Progenitor cell of endocrine pancreas (in vitro differentiated cells): Measurements from ENCODE around the gene VAMP1. TPM values are rescaled to one million over a fixed set of nuclear protein-coding genes. Genes with fewer than 3 reads are reported as not detected.
A peak's percentile ranks its signal among the peaks of the same experiment; 100 is the strongest.

Experiments
- DNase-seq: peaks from one replicate; pipeline ENCODE4 v3.0.0; 2021; ENCODE audit warnings: low spot score; ENCODE audit not compliant: unreplicated experiment
- H3K27ac Mint-ChIP-seq: 2 replicates; pipeline ENCODE4 v1.8.0; 2021; ENCODE audit warnings: mild to moderate bottlenecking, moderate library complexity, mixed read lengths
- H3K27me3 Mint-ChIP-seq: 2 replicates; pipeline ENCODE4 v1.8.0; 2021; ENCODE audit warnings: mixed read lengths
- H3K36me3 Mint-ChIP-seq: 2 replicates; pipeline ENCODE4 v1.8.0; 2022; ENCODE audit warnings: mixed read lengths; ENCODE audit not compliant: insufficient read depth
- H3K4me1 Mint-ChIP-seq: 2 replicates; pipeline ENCODE4 v1.8.0; 2021; ENCODE audit warnings: low read depth, mixed read lengths
- H3K4me3 Mint-ChIP-seq: 2 replicates; pipeline ENCODE4 v1.8.0; 2021; ENCODE audit warnings: low read depth, mild to moderate bottlenecking, moderate library complexity, mixed read lengths
- H3K9me3 Mint-ChIP-seq: 2 replicates; pipeline ENCODE4 v1.8.0; 2021; ENCODE audit warnings: low read depth, mixed read lengths
- total RNA-seq: library from RNA; stranded (reverse); gene quantifications from 2 replicates; pipeline ENCODE4 v1.2.1, GENCODE V29; 2021
- TF ChIP-seq, protein P1 (sequence below): fragments of 200-600 bp; sonication (generic); IDR thresholded peaks from one replicate; pipeline ENCODE4 v1.5.0; 2021; ENCODE audit warnings: antibody characterized with exemption, mild to moderate bottlenecking; ENCODE audit not compliant: unreplicated experiment

VAMP1 gene
- total RNA-seq, 1 donor from 2014 or later = 3.6 TPM

DNA sequence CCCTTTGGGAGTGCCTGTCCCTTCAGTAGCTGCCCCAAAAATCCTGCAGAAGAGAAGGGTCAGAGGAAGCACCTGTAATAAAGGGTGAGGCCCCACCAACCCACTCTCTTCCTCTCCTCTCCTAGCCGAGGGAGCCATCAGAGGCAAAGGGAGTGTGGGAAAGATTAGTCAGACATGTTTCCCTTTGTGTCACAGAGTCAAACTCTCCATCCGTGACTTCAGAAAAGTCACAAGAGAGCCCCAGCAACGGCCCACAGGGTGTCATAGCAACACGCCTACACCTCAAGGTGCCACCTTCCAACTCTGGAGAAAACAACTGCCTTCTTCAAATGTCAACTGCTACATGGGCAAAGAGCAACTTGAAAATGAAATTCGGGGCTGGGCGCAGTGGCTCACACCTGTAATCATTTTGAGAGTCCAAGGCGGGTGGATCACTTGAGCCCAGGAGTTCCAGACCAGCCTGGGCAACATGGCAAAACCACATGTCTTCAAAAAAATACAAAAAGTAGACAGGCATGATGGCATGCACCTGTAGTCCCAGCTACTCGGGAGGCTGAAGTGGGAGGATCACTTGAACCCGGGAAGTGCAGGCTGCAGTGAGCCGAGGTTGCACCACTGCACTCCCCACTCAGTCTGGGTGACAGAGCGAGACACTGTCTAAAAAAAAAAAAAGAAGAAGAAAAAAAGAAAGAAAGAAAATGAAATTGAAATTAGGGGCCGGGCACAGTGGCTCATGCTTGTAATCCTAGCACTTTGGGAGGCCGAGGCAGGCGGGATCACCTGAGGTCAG lies 43.4 kb downstream of the VAMP1 start:
- Mint-ChIP-seq H3K4me3 (no peak overlapping the region), H3K4me1 (peaks cover 2% of the 10 kb centered on the region), H3K9me3 (no peaks in the 10 kb centered on the region), H3K27me3 (peaks cover 27% of the 10 kb centered on the region), H3K27ac (no peak overlapping the region), H3K36me3 (no peaks in the 10 kb centered on the region)
- no peak for DNase-seq
- TF ChIP-seq, protein P1, sequence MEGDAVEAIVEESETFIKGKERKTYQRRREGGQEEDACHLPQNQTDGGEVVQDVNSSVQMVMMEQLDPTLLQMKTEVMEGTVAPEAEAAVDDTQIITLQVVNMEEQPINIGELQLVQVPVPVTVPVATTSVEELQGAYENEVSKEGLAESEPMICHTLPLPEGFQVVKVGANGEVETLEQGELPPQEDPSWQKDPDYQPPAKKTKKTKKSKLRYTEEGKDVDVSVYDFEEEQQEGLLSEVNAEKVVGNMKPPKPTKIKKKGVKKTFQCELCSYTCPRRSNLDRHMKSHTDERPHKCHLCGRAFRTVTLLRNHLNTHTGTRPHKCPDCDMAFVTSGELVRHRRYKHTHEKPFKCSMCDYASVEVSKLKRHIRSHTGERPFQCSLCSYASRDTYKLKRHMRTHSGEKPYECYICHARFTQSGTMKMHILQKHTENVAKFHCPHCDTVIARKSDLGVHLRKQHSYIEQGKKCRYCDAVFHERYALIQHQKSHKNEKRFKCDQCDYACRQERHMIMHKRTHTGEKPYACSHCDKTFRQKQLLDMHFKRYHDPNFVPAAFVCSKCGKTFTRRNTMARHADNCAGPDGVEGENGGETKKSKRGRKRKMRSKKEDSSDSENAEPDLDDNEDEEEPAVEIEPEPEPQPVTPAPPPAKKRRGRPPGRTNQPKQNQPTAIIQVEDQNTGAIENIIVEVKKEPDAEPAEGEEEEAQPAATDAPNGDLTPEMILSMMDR = no peak

DNA sequence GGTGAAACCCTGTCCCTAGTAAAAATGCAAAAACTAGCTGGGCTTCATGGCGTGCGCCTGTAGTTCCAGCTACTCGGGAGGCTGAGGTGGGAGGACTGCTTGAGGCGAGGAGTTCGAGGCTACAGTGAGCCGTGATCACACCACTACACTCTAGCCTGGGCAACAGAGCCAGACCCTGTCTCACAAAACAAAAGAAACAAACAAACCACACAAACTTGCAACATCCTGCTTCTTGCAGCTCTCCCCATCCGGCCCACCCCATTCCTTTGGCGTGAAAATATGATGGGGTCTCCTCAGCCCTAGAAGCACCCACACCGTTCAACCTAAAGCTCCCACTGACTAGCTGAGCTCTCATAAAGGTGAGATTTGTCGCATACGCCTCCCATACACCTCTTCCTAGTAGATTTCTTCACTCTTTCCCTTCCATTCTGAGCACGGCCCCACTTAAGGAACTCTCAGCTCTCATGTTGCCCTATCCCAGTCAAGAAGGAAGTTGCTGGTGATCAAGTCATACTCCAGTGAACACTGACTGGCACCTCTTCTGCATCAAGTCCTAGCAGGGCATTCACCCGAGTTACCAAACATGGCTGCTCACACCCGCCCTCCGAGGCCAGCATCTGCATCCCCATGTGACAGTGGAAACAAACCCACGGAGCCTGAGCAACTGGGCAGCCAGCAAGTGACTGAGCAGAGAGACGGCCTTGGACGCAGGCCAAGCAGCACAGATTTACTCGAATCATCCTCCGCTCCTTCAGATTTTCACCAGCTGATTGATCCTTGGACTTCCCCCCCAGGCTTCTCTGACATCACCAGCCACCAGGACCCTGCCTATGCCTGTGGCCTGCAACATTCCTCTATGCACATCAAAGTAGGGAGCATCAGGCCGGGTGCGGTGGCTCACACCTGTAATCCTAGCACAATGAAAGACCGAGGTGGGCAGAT lies 44.6 kb downstream of the VAMP1 start:
- TF ChIP-seq, protein P1 = no peak
- Mint-ChIP-seq H3K27ac (no peak overlapping the region), H3K4me1 (peaks cover 2% of the 10 kb centered on the region), H3K9me3 (no peaks in the 10 kb centered on the region), H3K27me3 (peaks cover 20% of the 10 kb centered on the region), H3K4me3 (no peak overlapping the region), H3K36me3 (no peaks in the 10 kb centered on the region)
- no peak for DNase-seq

DNA sequence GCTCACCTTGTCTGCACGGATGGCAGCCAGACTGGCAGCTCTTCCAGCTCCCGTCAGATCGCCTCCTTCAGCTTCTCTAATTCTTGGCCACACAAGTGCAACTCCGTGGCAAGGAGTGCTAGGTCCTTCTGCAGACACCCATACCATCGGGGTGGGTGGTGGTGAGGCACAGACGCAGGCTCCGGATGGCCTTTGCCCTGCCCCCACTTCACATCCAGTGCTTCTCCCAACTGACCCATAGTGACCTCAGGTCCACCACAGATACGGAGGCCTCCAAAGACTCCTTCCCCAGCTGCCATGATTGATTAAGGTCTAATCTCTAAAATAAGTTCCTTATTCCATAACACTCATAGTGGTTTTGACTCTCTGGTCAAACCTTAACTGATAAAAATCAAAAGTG lies 45.6 kb downstream of the VAMP1 start:
- no peak overlapping the region for H3K4me3 Mint-ChIP-seq
- H3K27me3 Mint-ChIP-seq = peaks cover 12% of the 10 kb centered on the region
- H3K4me1 Mint-ChIP-seq = peaks cover 3% of the 10 kb centered on the region
- H3K27ac Mint-ChIP-seq = no peak overlapping the region
- TF ChIP-seq, protein P1 = no peak
- H3K9me3 Mint-ChIP-seq = no peaks in the 10 kb centered on the region
- no peak for DNase-seq
- H3K36me3 Mint-ChIP-seq = no peaks in the 10 kb centered on the region

DNA sequence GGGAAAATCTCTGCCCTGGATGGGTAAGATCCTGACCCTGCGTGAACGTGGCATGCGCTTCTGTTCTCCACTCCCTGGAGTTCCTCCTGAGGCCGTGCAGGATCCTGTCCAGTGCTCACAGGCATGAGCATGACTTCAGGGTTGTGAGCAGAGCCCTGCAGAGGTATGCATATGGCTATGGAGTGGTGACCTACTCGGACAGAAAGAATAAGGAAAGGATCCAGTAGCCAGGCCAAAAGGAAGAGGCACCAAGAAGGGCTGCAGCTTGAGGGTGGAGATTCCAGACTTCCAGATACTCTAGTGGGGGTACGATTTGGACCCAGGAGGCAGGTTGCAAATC lies 46.5 kb downstream of the VAMP1 start:
- H3K4me1 Mint-ChIP-seq = peaks cover 5% of the 10 kb centered on the region
- DNase-seq = no peak
- H3K4me3 Mint-ChIP-seq = no peak overlapping the region
- no peak overlapping the region for H3K27ac Mint-ChIP-seq
- TF ChIP-seq, protein P1 = no peak
- no peaks in the 10 kb centered on the region for H3K36me3 Mint-ChIP-seq
- H3K9me3 Mint-ChIP-seq = no peaks in the 10 kb centered on the region
- H3K27me3 Mint-ChIP-seq = peaks cover 12% of the 10 kb centered on the region

DNA sequence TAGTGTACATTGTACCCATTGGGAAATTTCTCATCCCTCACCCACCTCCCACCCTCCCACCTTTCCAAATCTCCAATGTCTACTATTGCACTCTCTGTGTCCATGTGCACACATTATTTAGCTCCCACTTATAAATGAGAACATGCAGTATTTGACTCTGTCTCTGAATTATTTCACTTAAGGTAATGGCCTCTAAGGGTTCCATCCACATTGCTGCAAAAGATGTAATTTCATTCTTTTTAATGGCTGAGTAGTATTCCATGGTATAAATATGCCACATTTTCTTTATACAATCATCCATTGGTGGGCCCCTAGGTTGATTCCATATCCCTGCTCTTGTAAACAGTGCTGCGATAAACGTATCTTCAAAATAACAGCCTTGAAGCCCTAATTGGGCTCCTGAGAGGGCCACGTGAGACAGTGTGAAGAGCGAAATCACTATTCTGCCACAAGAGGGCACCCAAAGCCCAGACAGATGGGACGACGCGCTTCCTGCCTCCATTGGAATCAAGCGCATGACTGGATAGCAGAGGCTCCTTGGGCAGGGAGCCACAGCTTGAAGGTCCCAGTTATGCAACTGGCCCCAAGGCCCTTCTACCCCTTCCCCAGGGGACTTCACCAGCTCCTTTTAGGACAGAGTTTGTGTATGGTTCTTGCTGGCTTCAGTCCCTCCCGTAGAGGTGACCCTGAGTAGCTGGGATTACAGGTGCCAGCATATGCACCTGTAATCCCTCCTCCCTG lies 47.0 kb downstream of the VAMP1 start:
- H3K4me1 Mint-ChIP-seq = peaks cover 5% of the 10 kb centered on the region
- no peaks in the 10 kb centered on the region for H3K36me3 Mint-ChIP-seq
- H3K27ac Mint-ChIP-seq = peak overlapping the region; percentile 62
- no peak overlapping the region for H3K4me3 Mint-ChIP-seq
- TF ChIP-seq, protein P1 = peak; percentile 96
- peaks cover 12% of the 10 kb centered on the region for H3K27me3 Mint-ChIP-seq
- DNase-seq = peak; percentile 54
- no peaks in the 10 kb centered on the region for H3K9me3 Mint-ChIP-seq
